Peyer's patch (tissue), 4 donors: ENCODE data around the gene CLP1. TPM values are rescaled to one million over a fixed set of nuclear protein-coding genes. Genes with fewer than 3 reads are reported as not detected.
"Not testable (repeated sequence)": the region's sequence is repeated elsewhere in the genome, so short reads cannot be mapped to it uniquely, and the experiment has no call there.

Experiments
- DNase-seq, 3 donors: peaks; one replicate each; pipeline ENCODE4 v3.0.0-alpha.2; 2017 to 2019
- H3K27ac ChIP-seq, 4 donors: fragments of 200-600 bp; sonication (generic); one replicate each; pipeline ENCODE4 v1.5.1; 2016 to 2019
- H3K27me3 ChIP-seq, 2 donors: fragments of 200-600 bp; sonication (generic); one replicate each; pipeline ENCODE4 v1.5.1; 2019
- H3K36me3 ChIP-seq, 3 donors: fragments of 200-600 bp; sonication (generic); one replicate each; pipeline ENCODE4 v1.5.1; 2016 to 2019
- H3K4me1 ChIP-seq, 4 donors: fragments of 200-600 bp; sonication (generic); one replicate each; pipeline ENCODE4 v1.5.1; 2016 to 2019
- H3K4me3 ChIP-seq, 4 donors: fragments of 200-600 bp; sonication (generic); 1 replicate in 3 of 4; 2 replicates in 1 of 4; pipeline ENCODE4 v1.5.1; 2016 to 2019; ENCODE audit warnings: mild to moderate bottlenecking in 1 of 4
- H3K9me3 ChIP-seq, 4 donors: fragments of 200-600 bp; sonication (generic); one replicate each; pipeline ENCODE4 v1.5.1; 2016 to 2019; ENCODE audit warnings: mild to moderate bottlenecking in 1 of 4
- CTCF ChIP-seq, 6 experiments: fragments of 450-650 bp in 4 of 6; fragments of 200-600 bp in 2 of 6; sonication (generic) in 1 of 6; IDR thresholded peaks; one replicate each; pipeline ENCODE4 v1.5.1; 2017 to 2019; ENCODE audit warnings: antibody characterized with exemption in 6 of 6, mild to moderate bottlenecking in 3 of 6, moderate library complexity in 1 of 6
- POLR2A ChIP-seq, 2 donors: fragments of 450-650 bp; IDR thresholded peaks; one replicate each; pipeline ENCODE4 v1.5.1; 2017; ENCODE audit warnings: antibody characterized with exemption in 2 of 2, mild to moderate bottlenecking in 2 of 2, moderate library complexity in 2 of 2
- total RNA-seq, 4 donors: library from RNA; depleted of rRNA; stranded (reverse); fragments of >200 nt; gene quantifications; one replicate each; pipeline ENCODE4 v1.1.0, GENCODE V29; 2016

CLP1 gene
- total RNA-seq, 4 donors from 2014 or later, result 9.1 to 16.1 (median 12.8) TPM

GRCh38 chr11:57679396-57679795 is 21.8 kb downstream of the CLP1 start:
- H3K36me3 ChIP-seq, result peaks cover 0 to 39% (median 0%) of the 10 kb centered on the region in 3 donors

GRCh38 chr11:57680552-57680874 is 23.0 kb downstream of the CLP1 start:
- no peak for DNase-seq
- no peak overlapping the region for H3K27ac ChIP-seq
- H3K36me3 ChIP-seq, result peaks cover 0 to 40% (median 0%) of the 10 kb centered on the region in 3 donors
- TF ChIP-seq POLR2A (IDR thresholded peaks at IDR 0.05), result no peak
- TF ChIP-seq CTCF (IDR thresholded peaks at IDR 0.05), result no peak
- no peaks in the 10 kb centered on the region for H3K27me3 ChIP-seq
- H3K4me1 ChIP-seq, result peaks cover 0 to 17% (median 0%) of the 10 kb centered on the region in 4 donors
- no peaks in the 10 kb centered on the region for H3K9me3 ChIP-seq
- H3K4me3 ChIP-seq, result no peak overlapping the region

More at GRCh38 chr11:57679396-57679795, 21.8 kb downstream of the CLP1 start:
- Histone ChIP-seq H3K9me3 (no peaks in the 10 kb centered on the region), H3K4me1 (peaks cover 0 to 17% (median 0%) of the 10 kb centered on the region in 4 donors), H3K27me3 (no peaks in the 10 kb centered on the region), H3K4me3 (no peak overlapping the region), H3K27ac (no peak overlapping the region)
- peak in 1 of 3 donors; percentile 56 for DNase-seq
- TF ChIP-seq CTCF (IDR thresholded peaks at IDR 0.05), result no peak
- TF ChIP-seq POLR2A (IDR thresholded peaks at IDR 0.05), result no peak

GRCh38 chr11:57681168-57681567 is 23.6 kb downstream of the CLP1 start:
- H3K4me3 ChIP-seq, result no peak overlapping the region
- DNase-seq, result no peak
- H3K9me3 ChIP-seq, result no peaks in the 10 kb centered on the region
- TF ChIP-seq POLR2A (IDR thresholded peaks at IDR 0.05), result no peak
- no peak for TF ChIP-seq CTCF (IDR thresholded peaks at IDR 0.05)
- no peaks in the 10 kb centered on the region for H3K27me3 ChIP-seq
- H3K4me1 ChIP-seq, result peaks cover 0 to 17% (median 0%) of the 10 kb centered on the region in 4 donors
- peaks cover 0 to 42% (median 0%) of the 10 kb centered on the region in 3 donors for H3K36me3 ChIP-seq
- no peak overlapping the region for H3K27ac ChIP-seq

DNA sequence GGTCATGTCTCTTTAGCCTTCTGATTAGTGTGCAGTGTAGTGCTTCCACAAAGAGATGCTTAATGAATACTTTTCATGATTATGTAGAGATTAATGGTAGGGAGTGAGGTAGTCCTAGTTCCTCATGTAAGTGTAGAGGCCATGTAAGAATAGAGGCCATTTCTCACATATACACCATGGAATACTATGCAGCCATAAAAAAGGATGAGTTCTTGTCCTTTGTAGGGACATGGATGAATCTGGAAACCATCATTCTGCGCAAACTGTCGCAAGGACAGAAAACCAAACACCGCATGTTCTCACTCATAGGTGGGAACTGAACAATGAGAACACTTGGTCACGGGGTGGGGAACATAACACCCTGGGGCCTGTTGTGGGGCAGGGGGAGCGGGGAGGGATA is 32.9 kb downstream of the CLP1 start:
- H3K36me3 ChIP-seq, result peaks cover 0 to 98% (median 0%) of the 10 kb centered on the region in 3 donors
- H3K4me1 ChIP-seq, H3K9me3 ChIP-seq, H3K27ac ChIP-seq, DNase-seq, H3K4me3 ChIP-seq, H3K27me3 ChIP-seq: not testable (repeated sequence)

DNA sequence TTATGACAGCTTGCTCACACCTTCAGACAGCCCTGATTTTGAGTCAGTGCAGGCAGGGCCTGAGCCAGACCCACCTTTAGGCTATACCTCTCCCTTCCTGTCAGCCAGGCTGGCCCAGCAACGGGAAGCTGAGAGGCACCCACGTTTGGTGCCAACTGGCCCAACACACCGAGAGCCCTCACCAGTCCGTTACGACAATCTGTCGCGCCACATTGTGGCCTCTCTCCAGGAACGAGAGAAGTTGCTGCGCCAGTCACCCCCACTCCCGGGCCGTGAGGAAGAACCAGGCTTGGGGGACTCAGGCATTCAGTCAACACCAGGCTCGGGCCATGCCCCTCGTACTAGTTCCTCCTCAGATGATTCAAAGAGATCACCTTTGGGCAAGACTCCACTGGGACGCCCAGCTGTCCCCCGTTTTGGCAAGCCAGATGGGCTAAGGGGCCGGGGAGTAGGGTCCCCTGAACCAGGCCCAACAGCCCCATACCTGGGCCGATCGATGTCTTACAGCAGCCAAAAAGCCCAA is 41.3 kb downstream of the CLP1 start:
- TF ChIP-seq CTCF (IDR thresholded peaks at IDR 0.05) (no peak), POLR2A (IDR thresholded peaks at IDR 0.05) (no peak)
- no peak for DNase-seq
- Histone ChIP-seq H3K4me1 (no peaks in the 10 kb centered on the region), H3K36me3 (peaks cover 0 to 86% (median 0%) of the 10 kb centered on the region in 3 donors), H3K9me3 (no peaks in the 10 kb centered on the region), H3K27ac (no peak overlapping the region), H3K27me3 (no peaks in the 10 kb centered on the region), H3K4me3 (no peak overlapping the region)

DNA sequence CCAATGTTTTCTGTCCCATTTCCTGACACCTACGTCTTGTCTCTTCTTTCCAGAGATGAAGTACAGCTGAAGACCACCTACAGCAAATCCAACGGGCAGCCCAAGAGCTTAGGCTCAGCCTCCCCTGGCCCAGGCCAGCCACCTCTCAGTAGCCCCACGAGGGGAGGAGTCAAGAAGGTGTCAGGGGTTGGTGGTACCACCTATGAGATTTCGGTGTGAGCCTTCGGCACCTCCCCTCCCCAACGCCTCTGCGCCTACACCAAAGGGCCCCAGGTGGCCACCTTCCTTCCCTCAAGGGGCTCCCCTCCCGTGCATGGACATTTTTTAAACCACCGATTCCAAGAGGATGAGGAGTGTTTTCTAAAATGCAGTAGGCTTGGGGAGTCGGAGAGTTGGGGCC is 42.3 kb downstream of the CLP1 start:
- no peak overlapping the region for H3K4me3 ChIP-seq
- peaks cover 0 to 85% (median 0%) of the 10 kb centered on the region in 3 donors for H3K36me3 ChIP-seq
- H3K27me3 ChIP-seq, result no peaks in the 10 kb centered on the region
- no peak for DNase-seq
- no peak overlapping the region for H3K27ac ChIP-seq
- H3K4me1 ChIP-seq, result no peaks in the 10 kb centered on the region
- TF ChIP-seq CTCF (IDR thresholded peaks at IDR 0.05) (no peak), POLR2A (IDR thresholded peaks at IDR 0.05) (no peak)
- no peaks in the 10 kb centered on the region for H3K9me3 ChIP-seq
